Keratinocyte (primary cell): ENCODE data around the gene JUP. TPM values are rescaled to one million over a fixed set of nuclear protein-coding genes. Genes with fewer than 3 reads are reported as not detected.
A peak's percentile ranks its signal among the peaks of the same experiment; 100 is the strongest.

Source experiments
- DNase-seq: peaks from one replicate; pipeline ENCODE4 v3.0.0-alpha.2; 2011; ENCODE audit warnings: low read depth, missing footprints, low spot score
- FAIRE-seq: peaks from 2 replicates; lab custom pipeline; 2011; peaks lifted over from hg19 to GRCh38; lab: Jason Lieb, UNC
- H2AFZ ChIP-seq: 2 replicates; pipeline ENCODE4 v1.6.0; 2012; ENCODE audit warnings: low read length, control low read depth, inconsistent platforms; ENCODE audit not compliant: control insufficient read depth
- H3K27ac ChIP-seq: 2 replicates; pipeline ENCODE4 v1.5.1; 2011; ENCODE audit warnings: low read length; ENCODE audit not compliant: control insufficient read depth, insufficient read depth
- H3K27me3 ChIP-seq: 3 replicates; pipeline ENCODE4 v1.6.0; 2011; ENCODE audit warnings: low read length; ENCODE audit not compliant: control insufficient read depth, insufficient read depth; ENCODE audit errors: extremely low read depth
- H3K36me3 ChIP-seq, 2 experiments: 2 replicates in 1 of 2; 3 replicates in 1 of 2; pipeline ENCODE4 v1.5.1; 2011; ENCODE audit warnings: low read length in 2 of 2, mild to moderate bottlenecking in 1 of 2; ENCODE audit not compliant: control insufficient read depth in 2 of 2, insufficient read depth in 2 of 2; ENCODE audit errors: extremely low read depth in 1 of 2
- H3K4me1 ChIP-seq: 3 replicates; pipeline ENCODE4 v1.5.1; 2011; ENCODE audit warnings: low read length; ENCODE audit not compliant: control insufficient read depth, insufficient read depth; ENCODE audit errors: extremely low read depth
- H3K4me2 ChIP-seq: 3 replicates; pipeline ENCODE4 v1.6.0; 2011; ENCODE audit warnings: low read depth, low read length; ENCODE audit not compliant: control insufficient read depth, insufficient read depth; ENCODE audit errors: extremely low read depth
- H3K4me3 ChIP-seq, 3 experiments: fragments of 200-600 bp in 1 of 3; sonication (generic) in 1 of 3; 2 replicates in 2 of 3; 3 replicates in 1 of 3; pipeline ENCODE4 v1.5.1; 2011 to 2016; ENCODE audit warnings: low read length in 3 of 3, mild to moderate bottlenecking in 3 of 3, control low read depth in 2 of 3, inconsistent platforms in 1 of 3, low read depth in 1 of 3, mixed read lengths in 1 of 3, mixed run types in 1 of 3, moderate library complexity in 1 of 3; ENCODE audit not compliant: control insufficient read depth in 2 of 3, insufficient read depth in 2 of 3; ENCODE audit errors: extremely low read depth in 1 of 3
- H3K79me2 ChIP-seq: 2 replicates; pipeline ENCODE4 v1.6.0; 2012; ENCODE audit warnings: low read length; ENCODE audit not compliant: control insufficient read depth, insufficient read depth
- H3K9ac ChIP-seq: 3 replicates; pipeline ENCODE4 v1.6.0; 2011; ENCODE audit warnings: low read length; ENCODE audit not compliant: control insufficient read depth, insufficient read depth; ENCODE audit errors: extremely low read depth
- H3K9me1 ChIP-seq: 3 replicates; pipeline ENCODE4 v1.6.0; 2011; ENCODE audit warnings: low read length; ENCODE audit not compliant: control insufficient read depth, insufficient read depth; ENCODE audit errors: extremely low read depth
- H3K9me3 ChIP-seq: 2 replicates; pipeline ENCODE4 v1.5.1; 2012; ENCODE audit warnings: low read depth, low read length; ENCODE audit not compliant: control insufficient read depth
- H4K20me1 ChIP-seq: 3 replicates; pipeline ENCODE4 v1.6.0; 2011; ENCODE audit warnings: low read length; ENCODE audit not compliant: control insufficient read depth, insufficient read depth; ENCODE audit errors: extremely low read depth
- CTCF ChIP-seq, 3 experiments: IDR thresholded peaks in 1 of 3; conservative IDR thresholded peaks in 1 of 3; optimal IDR thresholded peaks in 1 of 3; 2 replicates in 2 of 3; 3 replicates in 1 of 3; pipeline versions ENCODE3 to v1.5.1; 2011; ENCODE audit warnings: low read length in 3 of 3, mild to moderate bottlenecking in 3 of 3, moderate library complexity in 2 of 3, control low read depth in 1 of 3, inconsistent platforms in 1 of 3; ENCODE audit not compliant: insufficient read depth in 2 of 3; ENCODE audit errors: extremely low read depth in 1 of 3
- EZH2 ChIP-seq: IDR thresholded peaks from one replicate; pipeline ENCODE4 v1.6.1; 2012; ENCODE audit warnings: inconsistent platforms, mild to moderate bottlenecking, low read length, moderate library complexity
- dilution Hi-C: fragments of 300-500 bp; cut with MboI; formaldehyde crosslinking; loops from one replicate; pipeline ENCODE4 v1.7.0; 2020; ENCODE audit warnings: low sequenced_read_pairs; ENCODE audit not compliant: extremely low pct_ligation_motif_present
- polyA plus RNA-seq, 5 experiments: library from polyadenylated mRNA; depleted of rRNA in 3 of 5; stranded (reverse) in 3 of 5; stranded (forward) in 1 of 5; unstranded in 1 of 5; fragments of >200 nt; gene quantifications; 1 replicate in 1 of 5; 2 replicates in 3 of 5; 3 replicates in 1 of 5; pipeline versions ENCODE4 v1.2.1 to v1.2.3, GENCODE V29; 2011 to 2012; ENCODE audit warnings: missing spikeins in 2 of 5, low read depth in 1 of 5, low replicate concordance in 1 of 5

JUP gene
- polyA plus RNA-seq, 1 donor (not counting 4 experiments of a cell fraction or from before 2014, with no cell fraction given) = 152 TPM

GRCh38 chr17:41793784-41794539, 7.5 kb upstream of the JUP start:
- H3K9ac ChIP-seq = peak overlapping the region; percentile 86
- TF ChIP-seq CTCF (optimal IDR thresholded peaks at IDR 0.05 in 1 of 3, IDR thresholded peaks at IDR 0.05 in 1 of 3, conservative IDR thresholded peaks at IDR 0.05 in 1 of 3; ENCODE audit: extremely low read depth in 1 of 3, insufficient read depth in 2 of 3, low read length in 3 of 3) (no peak), EZH2 (no peak)
- H3K27me3 ChIP-seq = no peaks in the 10 kb centered on the region
- peaks cover 38% of the 10 kb centered on the region for H3K4me1 ChIP-seq
- H3K4me2 ChIP-seq = peak overlapping the region; percentile 92
- no peaks in the 10 kb centered on the region for H3K79me2 ChIP-seq
- H3K4me3 ChIP-seq = peak overlapping the region; percentile 31 to 62 (median 49)
- H4K20me1 ChIP-seq = no peaks in the 10 kb centered on the region
- H3K36me3 ChIP-seq = no peaks in the 10 kb centered on the region
- dilution Hi-C loops = no loop called here
- H3K9me3 ChIP-seq = no peaks in the 10 kb centered on the region
- no peak overlapping the region for H2AFZ ChIP-seq
- FAIRE-seq (no peak), DNase-seq (no peak)
- H3K9me1 ChIP-seq = no peaks in the 10 kb centered on the region
- peak overlapping the region; percentile 97 for H3K27ac ChIP-seq

GRCh38 chr17:41792845-41793783, 6.6 kb upstream of the JUP start:
- Histone ChIP-seq H3K9me1 (no peaks in the 10 kb centered on the region), H2AFZ (peak overlapping the region; percentile 63), H3K79me2 (no peaks in the 10 kb centered on the region), H3K36me3 (no peaks in the 10 kb centered on the region), H3K27me3 (no peaks in the 10 kb centered on the region), H3K4me1 (peaks cover 43% of the 10 kb centered on the region), H3K27ac (peak overlapping the region; percentile 97), H3K4me2 (peak overlapping the region; percentile 92), H4K20me1 (no peaks in the 10 kb centered on the region), H3K9me3 (no peaks in the 10 kb centered on the region), H3K4me3 (peak overlapping the region; percentile 31 to 62 (median 49)), H3K9ac (peak overlapping the region; percentile 86)
- peak; percentile 73 for FAIRE-seq
- dilution Hi-C loops = no loop called here
- TF ChIP-seq EZH2 (no peak), CTCF (optimal IDR thresholded peaks at IDR 0.05 in 1 of 3, IDR thresholded peaks at IDR 0.05 in 1 of 3, conservative IDR thresholded peaks at IDR 0.05 in 1 of 3; ENCODE audit: extremely low read depth in 1 of 3, insufficient read depth in 2 of 3, low read length in 3 of 3) (no peak)
- DNase-seq = peak; percentile 77
